Fibroblast of villous mesenchyme (primary cell): Measurements from ENCODE around the gene CDKL2. TPM values are rescaled to one million over a fixed set of nuclear protein-coding genes. Genes with fewer than 3 reads are reported as not detected.

ENCODE experiments used
- DNase-seq: peaks from one replicate; pipeline ENCODE4 v3.0.0-alpha.2; 2010; ENCODE audit warnings: low read depth
- H3K4me3 ChIP-seq: 2 replicates; pipeline ENCODE4 v1.5.1; 2011; ENCODE audit warnings: low read depth, mild to moderate bottlenecking, low read length
- CTCF ChIP-seq: IDR thresholded peaks from 2 replicates; pipeline ENCODE4 v1.5.1; 2012; ENCODE audit warnings: low read depth, mild to moderate bottlenecking, low read length; ENCODE audit not compliant: insufficient read depth
- total RNA-seq: library from RNA; depleted of rRNA; stranded (reverse); fragments of >200 nt; gene quantifications from 2 replicates; pipeline ENCODE4 v1.2.3, GENCODE V29; 2012

The CDKL2 gene
- total RNA-seq = 0.32 and 1.3 TPM in 2 replicates

- no peak for TF ChIP-seq CTCF
- peak; percentile 42 for DNase-seq
- H3K4me3 ChIP-seq = peak within 1 kb of the TSS; percentile 73
These were observed at the start of gene CDKL2 for GRCh38 chr4:75630174-75630936. Gene CDKL2 (minus strand): TSS chr4:75630528. CDS start chr4:75625988, 4,540 bp downstream.

- no peak for DNase-seq
- H3K4me3 ChIP-seq = no peak overlapping the region
- no peak for TF ChIP-seq CTCF
These were observed 48.6 kb upstream of the CDKL2 start for GRCh38 chr4:75678965-75679364.

- no peak for TF ChIP-seq CTCF
- H3K4me3 ChIP-seq = no peak overlapping the region
- no peak for DNase-seq
These were observed 48.1 kb upstream of the CDKL2 start for GRCh38 chr4:75678473-75678872.

- H3K4me3 ChIP-seq = no peak overlapping the region
- no peak for TF ChIP-seq CTCF
- no peak for DNase-seq
These were observed 44.7 kb upstream of the CDKL2 start for GRCh38 chr4:75675004-75675531.

- no peak for TF ChIP-seq CTCF
- H3K4me3 ChIP-seq = peak overlapping the region; percentile 100
- no peak for DNase-seq
These were observed 43.6 kb upstream of the CDKL2 start for GRCh38 chr4:75673959-75674328.

GRCh38 chr4:75673027-75673958, 43.0 kb upstream of the CDKL2 start, which contains the start of gene G3BP2:
Gene G3BP2 (minus strand): TSS chr4:75673411. CDS start chr4:75662025, 11,386 bp downstream.
- no peak for TF ChIP-seq CTCF
- peak; percentile 98 for DNase-seq
- H3K4me3 ChIP-seq = peak within 1 kb of the TSS; percentile 100
